ENCODE data around the gene AEBP2. TPM values are rescaled to one million over a fixed set of nuclear protein-coding genes. Genes with fewer than 3 reads are reported as not detected.

The AEBP2 gene
- total and polyA plus RNA-seq, 12 donors = 15.7 to 83.1 (median 43.1) TPM

GRCh38 chr12:19444097-19444496 is 4.8 kb downstream of the AEBP2 start:
- Histone ChIP-seq H3K4me3 (peak overlapping the region in 1 of 4 donors; percentile 8), H3K27ac (no peak overlapping the region), H3K4me1 (replicated peaks in 1 of 2) (peaks cover 18 to 51% of the 10 kb centered on the region in 2 donors), H3K36me3 (replicated peaks in 1 of 2) (peaks cover 0 to 6% of the 10 kb centered on the region in 2 donors), H3K9me3 (replicated peaks in 1 of 3) (no peaks in the 10 kb centered on the region), H3K27me3 (no peaks in the 10 kb centered on the region)
- WGBS, 4 donors = 53 to 54% (median 54%) methylated on average over 3 of the region's 3 CpGs
- intact Hi-C loops (cut with DNase I) = no loop called here
- no peak for TF ChIP-seq CTCF (IDR thresholded peaks at IDR 0.05)
- no peak for TF ChIP-seq POLR2A (IDR thresholded peaks at IDR 0.05)
- DNase-seq = no peak

GRCh38 chr12:19447386-19447785 is 8.1 kb downstream of the AEBP2 start:
- Histone ChIP-seq H3K36me3 (replicated peaks in 1 of 2) (peaks cover 0 to 6% of the 10 kb centered on the region in 2 donors), H3K9me3 (replicated peaks in 1 of 3) (no peaks in the 10 kb centered on the region), H3K4me1 (replicated peaks in 1 of 2) (peaks cover 11 to 67% of the 10 kb centered on the region in 2 donors), H3K4me3 (no peak overlapping the region), H3K27ac (no peak overlapping the region), H3K27me3 (no peaks in the 10 kb centered on the region)
- intact Hi-C loops (cut with DNase I) = no loop called here
- TF ChIP-seq CTCF (IDR thresholded peaks at IDR 0.05) = no peak
- TF ChIP-seq POLR2A (IDR thresholded peaks at IDR 0.05) = no peak
- 89 to 93% (median 90%) methylated on average over 8 of the region's 8 CpGs for WGBS, 4 donors
- no peak for DNase-seq

- no peak for DNase-seq
- 71 to 77% (median 74%) methylated on average over 4 of the region's 4 CpGs for whole genome bisulfite sequencing, 4 donors
- intact Hi-C loops (cut with DNase I) = no loop called here
- H3K36me3 ChIP-seq (replicated peaks in 1 of 2) = no peaks in the 10 kb centered on the region
- peaks cover 9 to 53% of the 10 kb centered on the region in 2 donors for H3K4me1 ChIP-seq (replicated peaks in 1 of 2)
- H3K27ac ChIP-seq = peak overlapping the region in 2 of 5 donors; percentile 19 to 52
- TF ChIP-seq POLR2A (IDR thresholded peaks at IDR 0.05) (no peak), CTCF (IDR thresholded peaks at IDR 0.05) (no peak)
- H3K9me3 ChIP-seq (replicated peaks in 1 of 3) = no peaks in the 10 kb centered on the region
- H3K27me3 ChIP-seq = no peaks in the 10 kb centered on the region
- H3K4me3 ChIP-seq = no peak overlapping the region
Measured at GRCh38 chr12:19449814-19450213, 10.5 kb downstream of the AEBP2 start.

GRCh38 chr12:19450362-19450761 is 11.1 kb downstream of the AEBP2 start:
- Histone ChIP-seq H3K27me3 (no peaks in the 10 kb centered on the region), H3K9me3 (replicated peaks in 1 of 3) (no peaks in the 10 kb centered on the region), H3K27ac (peak overlapping the region in 1 of 5 donors; percentile 59), H3K4me3 (no peak overlapping the region), H3K36me3 (replicated peaks in 1 of 2) (no peaks in the 10 kb centered on the region), H3K4me1 (replicated peaks in 1 of 2) (peaks cover 6 to 54% of the 10 kb centered on the region in 2 donors)
- peak in 2 of 7 donors; percentile 33 for DNase-seq
- TF ChIP-seq POLR2A (IDR thresholded peaks at IDR 0.05) (no peak), CTCF (IDR thresholded peaks at IDR 0.05) (no peak)
- intact Hi-C loops (cut with DNase I) = no loop called here
- 58 to 64% (median 63%) methylated on average over 4 of the region's 4 CpGs for WGBS, 4 donors

Measured in adrenal gland (tissue), 12 donors.